Measurements from ENCODE around the gene NCBP1. TPM values are rescaled to one million over a fixed set of nuclear protein-coding genes. Genes with fewer than 3 reads are reported as not detected.

Gene NCBP1
- total RNA-seq, 2 donors from 2014 or later = 19.6 to 24.7 TPM

DNA sequence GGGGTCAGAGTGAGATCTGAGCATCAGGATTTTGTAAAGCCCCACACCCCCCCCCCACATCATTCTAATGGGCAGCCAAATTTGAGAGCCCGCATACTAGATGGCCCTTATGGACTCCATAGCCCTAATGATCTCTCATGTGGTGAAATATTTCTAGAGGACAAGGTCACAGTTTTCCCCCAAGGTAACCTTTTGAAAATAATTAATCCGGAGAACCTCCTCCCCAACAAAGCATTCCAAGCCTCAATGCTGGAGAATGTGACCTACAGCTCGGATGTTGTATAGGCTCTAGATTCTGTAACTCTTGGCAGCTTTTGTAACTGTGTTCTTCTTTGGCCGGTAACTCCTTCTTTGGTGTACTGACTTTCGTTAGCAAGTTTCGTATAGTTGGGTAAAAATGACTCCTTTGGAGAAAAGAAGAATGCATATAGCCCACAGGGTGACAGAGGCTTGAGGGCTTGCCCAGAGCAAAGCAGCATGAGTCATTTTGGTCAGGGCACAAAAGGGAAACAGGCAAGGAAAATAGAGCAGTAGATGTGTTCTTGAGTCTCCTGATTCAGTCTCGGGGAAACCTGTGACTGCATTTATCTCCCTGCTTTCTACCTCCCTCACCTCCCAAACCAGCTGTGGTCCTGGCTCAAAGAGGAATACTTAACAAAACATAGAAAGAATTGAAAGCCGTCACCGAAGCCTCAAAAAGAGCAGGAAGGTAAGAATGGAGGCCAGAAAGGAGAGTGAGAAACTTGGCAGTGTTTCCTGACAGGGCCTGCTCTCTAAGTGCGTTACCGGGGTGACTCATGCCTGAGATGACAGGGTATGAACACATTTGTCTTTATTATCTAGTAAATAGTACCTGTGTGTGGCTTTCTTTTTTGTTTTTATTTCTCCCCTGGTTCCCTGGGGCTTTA lies 70.1 kb downstream of the NCBP1 start:
- intact Hi-C loops (cut with DNase I) = no loop called here
- DNase-seq (ENCODE audit: low spot score) = no peak

DNA sequence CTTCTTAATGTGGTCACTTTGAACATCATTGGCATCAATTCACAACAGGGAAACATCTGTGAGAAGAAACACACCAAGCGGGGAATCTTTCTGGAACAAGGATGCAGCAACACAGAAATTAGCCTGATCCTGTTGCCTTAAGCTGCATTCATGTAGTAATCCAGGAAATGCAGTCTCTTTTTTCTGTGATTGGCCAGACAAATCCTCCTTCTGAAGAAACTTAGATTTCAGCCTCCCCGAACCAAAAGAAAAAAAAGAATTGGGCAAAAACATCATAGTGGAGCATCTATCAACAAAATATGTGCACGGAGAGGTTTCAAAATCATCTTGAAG lies 70.7 kb downstream of the NCBP1 start:
- intact Hi-C loops (cut with DNase I) = no loop called here
- DNase-seq (ENCODE audit: low spot score) = no peak

DNA sequence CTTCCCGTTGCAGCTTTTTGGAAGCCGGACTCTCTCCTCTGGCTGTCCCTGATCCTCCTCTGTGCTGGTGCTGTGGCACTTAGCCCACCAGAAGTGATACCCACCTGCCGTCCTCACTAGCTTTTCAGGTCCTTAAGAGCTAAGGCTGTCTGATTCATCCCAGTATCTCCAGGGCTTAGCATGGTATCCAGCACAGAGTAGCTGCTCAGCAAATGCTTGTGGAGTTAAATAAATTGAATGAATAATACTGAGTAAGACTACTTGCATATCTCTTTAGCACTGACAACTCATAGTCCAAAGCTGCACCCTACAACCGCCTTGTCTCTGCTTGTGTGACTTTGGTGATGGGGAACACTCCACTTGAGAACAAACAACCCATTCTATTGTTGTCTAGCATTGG lies 71.2 kb downstream of the NCBP1 start:
- intact Hi-C loops (cut with DNase I) = no loop called here
- no peak for DNase-seq (ENCODE audit: low spot score)

DNA sequence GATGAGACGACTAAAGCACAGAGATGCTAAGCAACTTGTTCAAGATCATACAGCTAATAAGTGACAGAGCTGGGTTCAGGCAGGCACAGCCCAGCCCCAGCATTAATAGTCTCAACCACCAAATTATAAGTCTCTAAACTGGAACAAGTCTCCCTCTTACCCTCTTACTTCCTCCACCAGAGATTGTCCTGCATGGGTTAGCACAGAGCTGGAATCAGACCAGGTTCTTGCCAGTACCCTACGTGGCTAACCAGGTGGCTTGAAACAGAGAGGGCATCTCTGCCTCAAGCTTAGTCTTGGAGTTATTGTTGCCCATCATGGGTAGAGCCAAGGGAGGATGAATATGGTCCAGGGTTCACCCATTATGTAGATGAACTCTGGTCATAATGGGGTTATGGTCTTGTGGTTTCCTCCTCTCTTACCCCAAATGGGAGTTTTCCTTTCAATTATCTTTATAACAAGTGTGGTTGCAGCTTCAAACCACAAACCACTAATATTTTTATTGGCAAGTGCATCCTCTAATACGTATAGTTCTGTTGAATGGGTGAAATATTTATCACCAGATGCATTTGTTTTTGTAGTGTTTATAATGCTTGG lies 71.8 kb downstream of the NCBP1 start:
- intact Hi-C loops (cut with DNase I) = no loop called here

DNA sequence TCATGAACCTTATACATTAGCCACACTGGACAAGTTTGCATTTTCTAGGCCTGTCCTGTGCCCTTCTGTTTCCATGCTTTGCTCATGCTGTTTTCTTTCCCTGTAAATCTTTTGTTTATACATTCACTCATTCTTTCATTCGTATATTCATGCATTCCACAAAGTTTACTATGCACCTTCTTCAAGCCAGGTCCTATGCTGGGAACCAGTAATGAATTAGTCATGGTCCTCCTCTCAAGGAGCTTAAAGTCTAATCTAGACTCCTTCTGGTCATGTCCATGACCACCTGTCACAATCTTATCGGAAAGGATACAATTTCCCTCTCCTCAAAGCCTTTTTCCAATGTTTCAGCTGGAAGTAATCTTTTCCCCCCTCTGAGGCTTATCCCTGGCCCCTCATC lies 72.6 kb downstream of the NCBP1 start:
- DNase-seq (ENCODE audit: low spot score) = no peak
- intact Hi-C loops (cut with DNase I) = no loop called here

More for the DNA sequence above, 71.8 kb downstream of the NCBP1 start:
- DNase-seq (ENCODE audit: low spot score) = no peak

DNA sequence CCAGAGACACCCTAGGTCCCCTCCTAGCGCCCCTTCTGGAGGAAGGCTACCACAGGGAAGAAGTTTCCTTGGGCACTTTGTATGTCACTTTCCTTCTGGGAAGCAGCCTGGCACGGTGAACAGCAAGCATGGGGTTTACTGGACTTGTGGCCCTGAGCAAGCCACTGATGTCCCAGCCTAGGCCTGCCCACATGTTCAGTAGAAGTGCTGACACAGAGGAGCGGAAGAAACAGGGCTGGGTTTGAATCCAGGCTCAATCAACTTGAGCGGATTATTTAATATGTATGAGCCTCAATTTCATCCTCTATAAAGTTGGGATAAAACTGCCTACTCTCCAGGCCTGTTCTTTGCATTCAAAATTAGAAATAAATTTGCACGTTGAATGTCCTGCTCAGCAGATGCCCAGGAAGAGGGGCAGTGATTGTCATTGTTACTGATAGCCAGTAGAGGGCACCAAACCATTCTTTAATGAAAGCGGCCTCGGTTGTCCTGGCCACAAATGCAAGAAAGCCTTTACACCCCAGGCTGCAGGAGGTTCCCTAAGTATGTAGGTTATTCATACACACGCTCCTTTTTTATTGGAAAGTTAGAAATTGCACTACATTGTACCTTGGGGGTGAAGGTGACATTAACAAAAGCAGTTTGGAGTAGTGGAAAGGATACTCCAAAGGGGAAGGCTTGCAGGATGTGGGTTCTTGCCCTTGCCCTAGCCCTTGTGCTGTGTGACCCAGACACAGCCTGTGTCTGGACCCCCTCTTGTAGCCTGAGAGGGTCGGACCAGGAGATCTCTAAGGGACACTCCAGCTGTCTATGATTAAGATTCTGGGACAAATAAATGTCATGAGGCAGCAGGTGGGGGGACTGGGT lies 77.0 kb downstream of the NCBP1 start:
- intact Hi-C loops (cut with DNase I) = loop anchor here (1.0 to 5.0 kb wide), 2 partner anchors 192 kb away; no protein-coding TSS in a partner anchor
- no peak for DNase-seq (ENCODE audit: low spot score)

DNA sequence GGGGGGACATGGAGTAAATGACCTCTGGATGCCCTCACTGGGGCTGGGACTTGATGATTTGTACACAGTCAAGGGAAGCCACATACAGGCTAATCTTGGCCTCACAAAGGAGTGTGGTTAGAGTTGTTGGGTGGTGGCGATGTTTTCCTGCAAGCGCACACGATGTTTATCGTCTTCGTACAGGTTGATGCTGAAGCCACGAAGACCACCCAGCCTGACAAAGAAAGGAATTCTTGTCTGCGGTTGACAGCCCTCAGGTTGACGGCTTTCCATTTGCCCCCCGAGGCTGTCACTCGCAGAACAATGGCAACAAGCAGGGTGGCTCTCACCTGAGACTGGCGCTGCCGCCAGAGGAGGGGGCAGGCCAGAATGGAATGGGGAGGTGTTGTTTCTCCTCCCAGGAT lies 77.6 kb downstream of the NCBP1 start:
- no peak for DNase-seq (ENCODE audit: low spot score)
- intact Hi-C loops (cut with DNase I) = loop anchor here (1.0 to 5.0 kb wide), 2 partner anchors 191 kb away; no protein-coding TSS in a partner anchor

DNA sequence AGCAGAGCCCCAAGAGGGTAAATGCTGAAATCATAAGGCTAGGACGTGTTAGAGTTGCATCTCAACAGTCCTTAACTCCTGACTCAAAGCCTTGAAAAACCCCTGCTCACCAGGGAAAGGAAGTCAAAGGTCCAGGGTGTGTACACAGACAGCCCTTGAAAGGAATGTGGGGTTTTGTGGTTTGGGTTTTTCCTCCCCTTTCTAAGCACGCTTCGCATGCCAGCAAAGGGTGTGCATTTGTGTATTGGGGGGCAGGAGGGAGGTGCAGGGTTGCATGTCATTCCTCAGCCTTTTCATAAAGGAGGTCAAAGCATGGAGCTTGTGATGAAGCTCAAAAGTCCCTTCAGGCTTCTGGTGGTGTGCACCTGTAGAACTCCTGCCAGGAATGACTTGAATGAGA lies 80.8 kb downstream of the NCBP1 start:
- intact Hi-C loops (cut with DNase I) = loop anchor here in 1 of 2 donors (5.0 kb wide), 1 partner anchor 188 kb away; no protein-coding TSS in a partner anchor
- DNase-seq (ENCODE audit: low spot score) = no peak

DNA sequence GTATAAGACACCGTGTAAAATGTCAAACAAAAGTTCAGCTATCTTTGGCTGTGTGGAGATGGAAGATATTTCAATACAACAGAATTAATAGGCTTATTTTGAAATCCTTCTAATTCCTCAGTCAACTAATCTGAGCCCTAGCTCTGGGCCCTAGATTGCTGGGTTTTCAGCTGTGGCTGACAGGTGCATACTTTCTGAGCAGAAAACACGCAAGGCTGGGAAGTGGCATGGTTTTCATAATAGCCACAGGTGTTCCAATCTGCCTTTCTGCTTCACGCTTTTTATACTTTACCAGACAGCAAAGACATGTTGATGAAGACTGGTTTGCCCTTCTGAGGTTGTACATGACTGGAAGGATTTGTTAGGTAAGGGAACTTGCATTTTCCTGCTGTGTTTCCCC lies 84.2 kb downstream of the NCBP1 start:
- intact Hi-C loops (cut with DNase I) = no loop called here
- no peak for DNase-seq (ENCODE audit: low spot score)

DNA sequence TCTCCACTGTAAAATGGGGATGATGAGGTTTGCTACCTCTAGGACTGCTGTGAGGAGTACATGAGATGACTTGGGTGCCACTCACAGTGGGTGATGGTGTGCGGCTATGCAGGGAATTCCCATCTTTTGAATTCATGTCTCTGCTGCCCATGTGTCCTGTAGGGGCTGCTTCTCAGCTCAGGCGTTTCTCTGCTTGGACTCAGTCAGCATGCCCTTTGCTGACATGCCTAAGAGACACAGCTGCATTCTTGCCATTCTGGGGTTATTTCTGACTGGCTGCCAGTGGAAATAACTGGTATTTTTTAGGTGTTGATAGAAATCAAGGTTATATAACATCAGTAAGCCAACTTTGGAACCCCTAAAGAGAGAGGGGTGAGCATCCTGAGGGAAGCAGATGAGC lies 87.8 kb downstream of the NCBP1 start:
- DNase-seq (ENCODE audit: low spot score) = no peak
- intact Hi-C loops (cut with DNase I) = no loop called here

DNA sequence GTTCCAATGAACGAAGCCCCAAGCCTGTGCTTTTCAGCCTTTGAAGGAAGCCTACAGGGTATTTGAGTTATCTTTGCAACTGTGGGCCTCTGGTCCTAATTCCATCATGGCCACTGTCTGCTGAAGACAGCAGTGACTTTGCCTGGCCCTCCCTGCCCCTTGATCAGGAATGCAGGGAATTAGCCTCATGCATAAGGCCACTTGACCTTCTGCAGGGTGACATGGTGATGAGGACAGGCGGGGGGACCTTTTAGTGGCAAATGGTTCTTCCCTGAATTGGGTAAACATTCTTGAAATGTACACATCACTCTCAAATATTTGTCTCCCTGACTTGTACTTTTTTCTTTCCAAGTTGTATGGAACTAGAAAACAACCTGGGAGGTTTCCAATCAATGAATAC lies 88.7 kb downstream of the NCBP1 start:
- intact Hi-C loops (cut with DNase I) = no loop called here

More for the DNA sequence above, 88.7 kb downstream of the NCBP1 start:
- DNase-seq (ENCODE audit: low spot score) = no peak

Other genes starting within 250 kb of the NCBP1 start
- 10 to 100 TPM; 12.0 to 17.0 TPM for gene TDRD7, start 221.7 kb upstream of the NCBP1 start, total RNA-seq
- gene TMOD1, start 132.2 kb upstream of the NCBP1 start, total RNA-seq = 10 to 100 TPM; 57.8 to 72.1 TPM
- 10 to 100 TPM; 16.9 to 18.6 TPM for gene TSTD2, start 453 bp upstream of the NCBP1 start, total RNA-seq
- 10 to 100 TPM; 15.1 to 18.8 TPM for gene XPA, start 63.5 kb downstream of the NCBP1 start, total RNA-seq
- gene FOXE1, start 219.4 kb downstream of the NCBP1 start, total RNA-seq = not detected

Data from posterior vena cava (tissue), 2 donors.